Measurements from ENCODE around the gene SPINT1. TPM values are rescaled to one million over a fixed set of nuclear protein-coding genes. Genes with fewer than 3 reads are reported as not detected.

Gene SPINT1
- total RNA-seq (under 0.01 TPM in 2 replicates), polyA plus RNA-seq (0.09 and 0.16 TPM in 2 replicates), polyA minus RNA-seq (ENCODE audit: low replicate concordance) (0.70 TPM in 1 of 2 replicates, not detected in the other)
- polyA plus RNA-seq (2012) = 0.16 and 0.48 TPM in 2 replicates

GRCh38 chr15:40843885-40844695, at the start of gene SPINT1:
Gene SPINT1 (plus strand): TSS chr15:40844048. CDS start chr15:40844555, 507 bp downstream.
- H3K79me2 ChIP-seq (ENCODE audit: control insufficient read depth, insufficient read depth, low read length) = no peaks in the 10 kb centered on the region
- H3K9ac ChIP-seq (ENCODE audit: insufficient read depth, low read length) = no peak within 1 kb of the TSS
- H3K4me2 ChIP-seq (ENCODE audit: extremely low read depth, insufficient read depth, low read length) = peak within 1 kb of the TSS; percentile 66
- H4K20me1 ChIP-seq (ENCODE audit: control insufficient read depth, extremely low read depth, insufficient read depth, low read length) = no peaks in the 10 kb centered on the region
- H3K4me3 ChIP-seq (replicated peaks in 1 of 4; ENCODE audit: control extremely low read depth in 1 of 4, insufficient read depth in 1 of 4, low read depth in 3 of 4, low read length in 4 of 4) = peak within 1 kb of the TSS; percentile 4 to 35 (median 20)
- H2AFZ ChIP-seq (ENCODE audit: low read length) = peak within 1 kb of the TSS; percentile 33
- H3K27ac ChIP-seq (ENCODE audit: insufficient read depth, low read length) = no peak within 1 kb of the TSS
- peak in 1 of 2 donors; percentile 13 for DNase-seq (ENCODE audit: low read depth in 2 of 2)
- no peaks in the 10 kb centered on the region for H3K4me1 ChIP-seq (ENCODE audit: control insufficient read depth, extremely low read depth, insufficient read depth, low read length)
- H3K36me3 ChIP-seq (ENCODE audit: control insufficient read depth, insufficient read depth, low read length) = no peaks in the 10 kb centered on the region
- no peak for TF ChIP-seq CTCF (conservative IDR thresholded peaks at IDR 0.05 in 1 of 2, IDR thresholded peaks at IDR 0.05 in 1 of 2; ENCODE audit: low read depth in 1 of 2, low read length in 2 of 2)
- TF ChIP-seq EZH2 (IDR thresholded peaks at IDR 0.05; ENCODE audit: low read length, missing control alignments) = peak; percentile 84
- no peaks in the 10 kb centered on the region for H3K9me3 ChIP-seq (ENCODE audit: control insufficient read depth, insufficient read depth, low read depth, low read length)
- peaks cover 41% of the 10 kb centered on the region for H3K27me3 ChIP-seq (ENCODE audit: control insufficient read depth, insufficient read depth, low read length)

GRCh38 chr15:40796041-40796440, 47.8 kb upstream of the SPINT1 start:
- no peaks in the 10 kb centered on the region for H3K36me3 ChIP-seq (ENCODE audit: control insufficient read depth, insufficient read depth, low read length)
- H3K9me3 ChIP-seq (ENCODE audit: control insufficient read depth, insufficient read depth, low read depth, low read length) = no peaks in the 10 kb centered on the region
- no peak overlapping the region for H3K4me3 ChIP-seq (replicated peaks in 1 of 4; ENCODE audit: control extremely low read depth in 1 of 4, insufficient read depth in 1 of 4, low read depth in 3 of 4, low read length in 4 of 4)
- no peak for DNase-seq (ENCODE audit: low read depth in 2 of 2)
- peaks cover 3% of the 10 kb centered on the region for H3K4me1 ChIP-seq (ENCODE audit: control insufficient read depth, extremely low read depth, insufficient read depth, low read length)
- H3K27ac ChIP-seq (ENCODE audit: insufficient read depth, low read length) = no peak overlapping the region
- H4K20me1 ChIP-seq (ENCODE audit: control insufficient read depth, extremely low read depth, insufficient read depth, low read length) = no peaks in the 10 kb centered on the region
- peaks cover 5% of the 10 kb centered on the region for H3K79me2 ChIP-seq (ENCODE audit: control insufficient read depth, insufficient read depth, low read length)
- no peak overlapping the region for H2AFZ ChIP-seq (ENCODE audit: low read length)
- H3K4me2 ChIP-seq (ENCODE audit: extremely low read depth, insufficient read depth, low read length) = no peak overlapping the region
- TF ChIP-seq EZH2 (IDR thresholded peaks at IDR 0.05; ENCODE audit: low read length, missing control alignments) = no peak
- no peak for TF ChIP-seq CTCF (conservative IDR thresholded peaks at IDR 0.05 in 1 of 2, IDR thresholded peaks at IDR 0.05 in 1 of 2; ENCODE audit: low read depth in 1 of 2, low read length in 2 of 2)
- no peak overlapping the region for H3K9ac ChIP-seq (ENCODE audit: insufficient read depth, low read length)
- H3K27me3 ChIP-seq (ENCODE audit: control insufficient read depth, insufficient read depth, low read length) = no peaks in the 10 kb centered on the region

GRCh38 chr15:40796512-40796911, 47.3 kb upstream of the SPINT1 start:
- H4K20me1 ChIP-seq (ENCODE audit: control insufficient read depth, extremely low read depth, insufficient read depth, low read length) = no peaks in the 10 kb centered on the region
- TF ChIP-seq CTCF (conservative IDR thresholded peaks at IDR 0.05 in 1 of 2, IDR thresholded peaks at IDR 0.05 in 1 of 2; ENCODE audit: low read depth in 1 of 2, low read length in 2 of 2) = no peak
- no peak for TF ChIP-seq EZH2 (IDR thresholded peaks at IDR 0.05; ENCODE audit: low read length, missing control alignments)

More at GRCh38 chr15:40796512-40796911, 47.3 kb upstream of the SPINT1 start:
- H3K27ac ChIP-seq (ENCODE audit: insufficient read depth, low read length) = no peak overlapping the region
- no peaks in the 10 kb centered on the region for H3K36me3 ChIP-seq (ENCODE audit: control insufficient read depth, insufficient read depth, low read length)
- no peak for DNase-seq (ENCODE audit: low read depth in 2 of 2)
- no peak overlapping the region for H3K4me2 ChIP-seq (ENCODE audit: extremely low read depth, insufficient read depth, low read length)
- no peak overlapping the region for H3K4me3 ChIP-seq (replicated peaks in 1 of 4; ENCODE audit: control extremely low read depth in 1 of 4, insufficient read depth in 1 of 4, low read depth in 3 of 4, low read length in 4 of 4)
- no peak overlapping the region for H2AFZ ChIP-seq (ENCODE audit: low read length)
- no peaks in the 10 kb centered on the region for H3K9me3 ChIP-seq (ENCODE audit: control insufficient read depth, insufficient read depth, low read depth, low read length)
- peaks cover 5% of the 10 kb centered on the region for H3K79me2 ChIP-seq (ENCODE audit: control insufficient read depth, insufficient read depth, low read length)
- peaks cover 3% of the 10 kb centered on the region for H3K4me1 ChIP-seq (ENCODE audit: control insufficient read depth, extremely low read depth, insufficient read depth, low read length)
- H3K27me3 ChIP-seq (ENCODE audit: control insufficient read depth, insufficient read depth, low read length) = no peaks in the 10 kb centered on the region
- no peak overlapping the region for H3K9ac ChIP-seq (ENCODE audit: insufficient read depth, low read length)

Measured in fibroblast of lung (primary cell).